ENCODE data around the gene GABARAP. TPM values are rescaled to one million over a fixed set of nuclear protein-coding genes. Genes with fewer than 3 reads are reported as not detected.

GABARAP gene
- total RNA-seq, 1 donor from 2014 or later = 908 TPM

GRCh38 chr17:7281953-7282751, 39.9 kb upstream of the GABARAP start:
- H3K9me3 Mint-ChIP-seq (ENCODE audit: unreplicated experiment) = peaks cover 2% of the 10 kb centered on the region
- peak overlapping the region; percentile 73 for H3K4me3 Mint-ChIP-seq (ENCODE audit: unreplicated experiment)
- H3K27ac Mint-ChIP-seq (ENCODE audit: unreplicated experiment) = no peak overlapping the region
- TF ChIP-seq CTCF (IDR thresholded peaks at IDR 0.05; ENCODE audit: partially characterized antibody, unreplicated experiment) = no peak
- H3K27me3 Mint-ChIP-seq (ENCODE audit: unreplicated experiment) = peaks cover 20% of the 10 kb centered on the region
- no peaks in the 10 kb centered on the region for H3K36me3 Mint-ChIP-seq (ENCODE audit: unreplicated experiment)
- peaks cover 4% of the 10 kb centered on the region for H3K4me1 Mint-ChIP-seq (ENCODE audit: low read depth, unreplicated experiment)
- DNase-seq = no peak

GRCh38 chr17:7281074-7281952, 39.1 kb upstream of the GABARAP start, which contains the start of gene SLC2A4:
SLC2A4 (plus strand) TSS chr17:7281718; CDS start chr17:7281935, 217 bp downstream.
- no peaks in the 10 kb centered on the region for H3K36me3 Mint-ChIP-seq (ENCODE audit: unreplicated experiment)
- H3K4me3 Mint-ChIP-seq (ENCODE audit: unreplicated experiment) = peak within 1 kb of the TSS; percentile 81
- H3K9me3 Mint-ChIP-seq (ENCODE audit: unreplicated experiment) = peaks cover 2% of the 10 kb centered on the region
- DNase-seq = peak; percentile 88
- no peak within 1 kb of the TSS for H3K27ac Mint-ChIP-seq (ENCODE audit: unreplicated experiment)
- H3K4me1 Mint-ChIP-seq (ENCODE audit: low read depth, unreplicated experiment) = peaks cover 4% of the 10 kb centered on the region
- TF ChIP-seq CTCF (IDR thresholded peaks at IDR 0.05; ENCODE audit: partially characterized antibody, unreplicated experiment) = no peak
- H3K27me3 Mint-ChIP-seq (ENCODE audit: unreplicated experiment) = peaks cover 19% of the 10 kb centered on the region

- peaks cover 4% of the 10 kb centered on the region for H3K4me1 Mint-ChIP-seq (ENCODE audit: low read depth, unreplicated experiment)
- H3K4me3 Mint-ChIP-seq (ENCODE audit: unreplicated experiment) = peak overlapping the region; percentile 81
- H3K9me3 Mint-ChIP-seq (ENCODE audit: unreplicated experiment) = peaks cover 2% of the 10 kb centered on the region
- peak; percentile 69 for TF ChIP-seq CTCF (IDR thresholded peaks at IDR 0.05; ENCODE audit: partially characterized antibody, unreplicated experiment)
- no peak overlapping the region for H3K27ac Mint-ChIP-seq (ENCODE audit: unreplicated experiment)
- no peaks in the 10 kb centered on the region for H3K36me3 Mint-ChIP-seq (ENCODE audit: unreplicated experiment)
- H3K27me3 Mint-ChIP-seq (ENCODE audit: unreplicated experiment) = peaks cover 18% of the 10 kb centered on the region
- peak; percentile 83 for DNase-seq
Observed at GRCh38 chr17:7280519-7281073, 38.3 kb upstream of the GABARAP start.

GRCh38 chr17:7279448-7279847, 37.2 kb upstream of the GABARAP start:
- Mint-ChIP-seq H3K27ac (ENCODE audit: unreplicated experiment) (no peak overlapping the region), H3K4me3 (ENCODE audit: unreplicated experiment) (no peak overlapping the region), H3K9me3 (ENCODE audit: unreplicated experiment) (peaks cover 2% of the 10 kb centered on the region), H3K36me3 (ENCODE audit: unreplicated experiment) (no peaks in the 10 kb centered on the region), H3K4me1 (ENCODE audit: low read depth, unreplicated experiment) (peaks cover 4% of the 10 kb centered on the region), H3K27me3 (ENCODE audit: unreplicated experiment) (peaks cover 18% of the 10 kb centered on the region)
- DNase-seq = no peak
- no peak for TF ChIP-seq CTCF (IDR thresholded peaks at IDR 0.05; ENCODE audit: partially characterized antibody, unreplicated experiment)

Data from glutamatergic neuron (in vitro differentiated cells).